ENCODE measurements around the gene KSR1.

- TF ChIP-seq ZBTB7A (IDR thresholded peaks at IDR 0.05; ENCODE audit: low read depth) (no peak), REST (IDR thresholded peaks at IDR 0.05; ENCODE audit: low read depth) (no peak), MAX (IDR thresholded peaks at IDR 0.05) (no peak), YY1 (IDR thresholded peaks at IDR 0.05; ENCODE audit: low read depth) (no peak), NFIC (IDR thresholded peaks at IDR 0.05) (no peak), CEBPB (IDR thresholded peaks at IDR 0.05) (no peak), FOXM1 (IDR thresholded peaks at IDR 0.05; ENCODE audit: borderline replicate concordance, low read depth) (no peak)
These were observed 31.7 kb upstream of the KSR1 start for GRCh38 chr17:27424516-27424915.
